A673 (cell line): ENCODE measurements around the gene HDAC4.

ENCODE experiments used
- CTCF ChIP-seq: fragments of 300-800, 200-600 bp; sonication (generic); conservative IDR thresholded peaks from 2 replicates; pipeline ENCODE4 v1.5.1; 2017; ENCODE audit warnings: low read depth, mild to moderate bottlenecking, antibody characterized with exemption, low read length, moderate library complexity, mixed read lengths
- EZH2 ChIP-seq: fragments of 200-600 bp; sonication (generic); IDR thresholded peaks from 2 replicates; pipeline ENCODE4 v1.6.1; 2017; ENCODE audit warnings: borderline replicate concordance, low read depth, mild to moderate bottlenecking, mixed read lengths, antibody characterized with exemption, low read length; ENCODE audit not compliant: poor library complexity, severe bottlenecking

- TF ChIP-seq CTCF (no peak), EZH2 (no peak)
Measured at GRCh38 chr2:239055756-239056493, 344.9 kb downstream of the HDAC4 start.
